Measurements from ENCODE around the gene NKD2.

The NKD2 gene

DNA sequence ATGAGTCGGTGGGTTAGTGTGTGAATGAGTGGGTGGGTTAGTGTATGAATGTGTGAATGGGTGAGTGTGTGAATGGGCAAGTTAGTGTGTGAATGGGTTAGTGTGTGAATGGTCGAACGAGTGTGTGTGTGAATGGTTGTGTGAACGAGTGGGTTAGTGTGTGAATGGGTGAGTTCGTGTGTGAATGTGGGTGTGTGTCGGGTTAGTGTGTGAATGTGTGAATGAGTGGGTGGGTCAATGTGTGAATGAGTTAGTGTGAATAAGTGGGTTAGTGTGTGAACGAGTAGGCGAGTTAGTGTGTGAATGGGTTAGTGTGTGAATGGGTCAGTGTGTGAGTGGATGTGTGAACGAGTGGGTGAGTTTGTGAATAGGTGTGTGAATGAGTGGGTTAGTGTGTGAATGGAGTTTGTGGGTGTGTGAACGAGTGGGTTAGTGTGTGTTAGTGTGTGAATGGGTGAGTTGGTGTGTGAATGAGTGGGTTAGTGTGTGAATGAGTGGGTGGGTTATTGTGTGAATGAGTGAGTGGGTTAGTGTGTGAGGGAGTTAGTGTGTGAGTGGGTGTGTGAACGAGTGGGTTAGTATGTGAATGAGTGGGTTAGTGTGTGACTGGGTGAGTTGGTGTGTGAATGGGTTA, 38.8 kb downstream of the NKD2 start:
- DNase-seq, result no peak

DNA sequence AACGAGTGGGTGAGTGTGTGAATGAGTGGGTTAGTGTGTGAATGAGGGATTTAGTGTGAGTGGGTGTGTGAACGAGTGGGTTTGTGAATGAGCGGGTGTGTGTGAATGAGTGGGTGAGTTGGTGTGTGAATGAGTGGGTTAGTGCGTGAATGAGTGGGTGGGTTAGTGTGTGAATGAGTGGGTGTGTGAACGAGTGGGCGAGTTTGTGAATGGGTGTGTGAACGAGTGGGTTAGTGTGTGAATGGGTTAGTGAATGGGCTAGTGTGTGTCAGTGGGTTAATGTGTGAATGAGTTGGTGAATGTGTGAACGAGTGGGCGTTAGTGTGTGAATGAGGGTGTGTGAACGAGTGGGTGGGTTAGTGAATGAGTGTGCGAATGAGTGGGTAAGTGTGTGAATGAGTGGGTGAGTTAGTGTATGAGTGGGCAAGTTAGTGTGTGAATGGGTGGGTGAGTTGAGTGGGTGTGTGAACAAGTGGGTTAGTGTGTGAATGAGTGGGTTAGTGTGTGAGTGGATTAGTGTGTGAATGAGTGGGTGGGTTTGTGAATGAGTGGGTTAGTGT, 39.6 kb downstream of the NKD2 start:
- DNase-seq, result no peak

DNA sequence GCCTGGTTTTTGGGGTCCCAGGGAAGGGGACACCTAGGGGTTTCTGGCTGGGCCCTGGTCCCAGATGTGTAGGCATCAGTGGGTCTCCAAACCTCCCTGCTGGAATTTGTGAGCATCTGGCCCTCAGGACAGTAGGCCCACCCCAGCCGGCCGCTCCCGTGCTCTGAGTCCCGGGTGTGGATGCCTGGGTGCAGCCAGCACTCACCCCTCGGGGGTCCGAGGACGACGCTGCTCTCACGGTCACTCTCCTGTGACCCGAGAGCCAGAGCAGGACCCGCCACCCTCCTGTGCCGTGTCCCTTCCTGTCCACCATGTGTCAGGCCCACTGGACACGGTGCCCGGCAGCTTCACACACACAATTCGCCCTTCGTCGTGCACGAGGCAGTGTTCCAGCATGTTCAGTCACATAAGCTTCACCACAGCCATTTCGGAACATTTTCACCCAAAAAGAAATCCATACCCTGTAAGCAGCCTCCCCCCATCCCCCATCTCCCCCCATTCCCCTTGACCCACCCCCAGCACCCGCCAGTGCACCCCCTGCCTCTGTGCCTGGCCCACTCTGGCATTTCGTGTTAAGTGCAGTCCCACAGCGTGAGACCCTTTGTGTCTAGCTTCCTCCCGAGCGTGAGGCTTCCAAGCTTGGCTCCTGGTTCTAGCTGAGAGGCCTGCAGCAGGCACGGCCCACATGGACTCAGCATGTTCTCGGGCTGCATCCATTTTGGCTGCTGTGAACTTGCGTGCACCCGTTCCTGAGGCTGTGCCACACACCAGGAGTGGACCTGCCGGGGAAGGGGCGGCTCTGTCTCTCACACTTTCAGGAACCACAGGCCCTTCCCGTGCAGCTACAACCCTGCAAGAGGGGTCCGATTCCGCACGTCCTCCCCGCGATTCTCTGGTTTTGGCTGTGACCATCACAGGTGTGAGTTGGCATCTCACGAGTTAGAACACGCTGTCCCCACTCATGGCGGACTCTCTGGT, 40.5 kb downstream of the NKD2 start:
- DNase-seq, result no peak

DNA sequence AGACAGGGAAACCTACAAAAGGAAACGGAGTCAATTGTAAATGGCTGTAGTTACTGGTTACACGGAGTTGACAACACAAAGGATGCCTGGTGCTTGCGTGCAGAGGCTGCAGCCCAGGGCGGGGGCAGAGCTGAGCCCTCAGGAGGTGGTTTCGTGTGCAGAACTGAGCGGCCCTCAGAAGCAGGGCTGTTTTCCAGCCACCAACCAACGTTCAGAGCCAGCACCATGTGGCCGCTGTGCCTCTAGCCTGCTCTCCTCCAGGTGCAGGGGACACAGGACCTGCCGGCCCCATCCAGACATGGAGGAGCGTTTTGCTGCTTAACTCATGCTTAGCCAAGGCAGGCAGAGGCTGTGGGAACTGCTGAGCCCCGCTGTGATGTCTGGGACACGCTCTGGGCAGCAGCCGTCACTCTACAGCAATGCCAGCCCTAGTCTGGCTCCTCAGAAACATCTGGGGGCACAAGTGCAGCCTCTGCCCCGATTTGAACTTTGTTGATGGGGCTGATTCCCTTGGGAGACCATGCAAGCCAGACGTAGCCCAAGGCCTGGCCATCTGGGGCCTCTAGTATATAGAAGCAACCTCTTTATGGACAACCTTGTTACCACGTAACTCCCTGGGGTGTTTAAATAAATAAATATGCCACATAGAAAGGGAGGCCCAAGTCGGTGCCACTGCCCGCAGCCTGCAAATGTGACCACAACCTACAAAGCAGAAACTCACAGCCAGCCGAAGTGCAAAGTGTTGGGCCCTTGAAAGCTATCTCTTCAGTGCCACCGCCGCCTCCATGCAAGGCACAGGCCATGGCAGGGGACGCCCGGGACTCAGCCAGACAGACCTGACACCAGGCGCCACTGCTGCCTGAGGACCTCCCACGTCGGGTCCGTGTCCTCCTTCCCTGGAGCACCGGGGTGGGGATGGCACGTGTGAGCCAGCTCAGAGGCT, 42.1 kb downstream of the NKD2 start:
- DNase-seq, result no peak

DNA sequence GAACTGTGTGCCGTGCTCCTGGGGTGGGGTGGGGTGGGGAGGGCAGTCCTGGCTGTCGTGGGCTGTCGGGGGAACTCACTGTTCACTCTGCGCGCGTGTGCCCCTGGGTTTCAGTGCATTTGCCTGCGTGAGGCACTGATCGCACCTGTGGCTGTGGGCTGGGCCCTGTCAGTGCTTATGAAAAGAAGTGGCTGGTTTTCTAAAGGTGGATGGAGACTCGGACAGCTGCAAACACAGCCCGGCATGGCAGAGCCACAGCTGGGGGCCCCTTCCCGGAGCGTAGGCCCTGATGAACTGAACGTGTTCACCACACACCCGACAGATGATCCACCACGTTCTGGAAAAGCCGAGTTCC, 42.7 kb downstream of the NKD2 start:
- no peak for DNase-seq

DNA sequence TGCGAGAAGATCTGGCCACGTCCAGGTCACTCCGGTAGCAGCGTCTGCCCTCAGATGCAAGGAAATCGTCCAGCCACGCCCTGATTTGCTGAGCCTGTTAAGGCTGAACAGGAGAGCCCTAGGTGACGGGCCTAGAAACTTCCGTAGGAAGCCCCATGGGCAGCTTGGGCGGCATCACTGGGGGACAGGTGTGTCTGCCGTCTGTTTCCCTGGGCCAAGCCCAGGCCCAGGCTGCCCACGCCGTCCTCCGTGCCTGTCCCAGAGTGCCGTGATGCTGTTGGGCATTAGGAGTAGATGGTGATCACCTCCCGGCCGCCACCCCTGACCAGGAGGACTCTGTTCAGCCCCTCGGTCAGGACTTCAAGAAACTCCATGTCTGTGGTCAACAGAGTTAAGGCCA, 43.5 kb downstream of the NKD2 start:
- no peak for DNase-seq

DNA sequence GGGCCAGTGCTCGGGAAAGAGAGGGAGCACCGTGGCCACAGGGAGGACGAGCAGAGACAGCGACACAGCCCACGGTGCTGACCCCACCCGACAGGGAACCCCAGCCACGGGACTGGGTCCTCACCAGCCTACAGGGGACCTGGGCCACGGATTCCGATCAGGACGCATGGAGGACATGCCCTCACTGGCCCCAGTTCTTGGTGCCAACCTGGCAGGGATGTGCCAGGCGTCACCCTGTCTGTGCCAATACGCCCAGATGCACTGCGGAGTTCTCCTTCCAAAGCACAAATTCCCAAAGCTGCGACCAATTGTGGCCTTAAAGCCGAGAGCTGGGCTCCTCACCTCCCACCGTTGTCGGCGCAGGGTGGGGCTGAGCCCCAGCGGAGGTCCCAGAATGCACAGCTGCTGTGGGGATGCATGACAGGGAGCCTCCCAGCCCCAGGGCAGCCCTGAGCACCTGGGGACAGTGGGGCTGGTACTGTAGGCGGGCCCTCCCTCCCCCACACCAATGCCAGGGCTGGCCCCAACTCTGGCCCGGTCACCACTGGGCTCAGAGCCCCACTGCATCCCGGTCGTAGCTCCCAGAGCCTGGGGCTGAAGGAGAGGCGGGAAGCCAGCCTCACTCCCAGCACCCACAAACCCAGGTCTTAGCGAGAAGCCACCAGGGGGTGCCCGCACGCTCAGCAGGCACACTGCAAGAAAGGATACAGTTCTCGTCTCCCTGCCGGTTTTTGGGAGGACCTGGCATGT, 44.2 kb downstream of the NKD2 start:
- no peak for DNase-seq

DNA sequence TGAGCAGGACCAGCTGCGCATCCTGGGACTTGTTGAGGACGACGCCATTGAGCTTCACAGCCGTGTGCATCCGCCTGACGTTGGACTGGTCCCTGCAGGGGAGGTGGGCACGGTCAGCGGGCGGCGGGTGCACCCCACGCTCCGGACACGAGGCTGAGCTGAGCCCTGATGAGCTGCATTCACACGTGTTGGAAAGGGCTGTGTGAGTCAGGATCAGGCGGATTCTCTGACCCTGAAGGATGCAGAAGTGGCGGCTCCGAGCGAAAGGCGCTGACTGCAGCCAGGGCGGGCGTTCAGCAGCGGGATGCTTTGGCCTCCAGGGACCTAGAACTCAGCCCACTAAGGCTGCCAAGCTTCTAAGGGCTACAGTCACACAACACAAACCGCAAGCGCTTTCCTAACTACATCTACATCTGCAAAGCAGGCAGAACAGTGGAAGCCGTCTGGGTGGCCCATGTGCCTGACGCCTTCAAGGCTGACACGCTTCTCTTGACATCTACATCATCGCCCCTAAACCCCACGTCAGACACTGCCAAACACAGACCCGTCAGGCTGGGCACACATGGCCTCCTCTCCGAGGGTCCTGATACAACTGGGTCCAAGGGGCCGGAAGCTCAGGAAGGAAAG, 44.9 kb downstream of the NKD2 start:
- no peak for DNase-seq

DNA sequence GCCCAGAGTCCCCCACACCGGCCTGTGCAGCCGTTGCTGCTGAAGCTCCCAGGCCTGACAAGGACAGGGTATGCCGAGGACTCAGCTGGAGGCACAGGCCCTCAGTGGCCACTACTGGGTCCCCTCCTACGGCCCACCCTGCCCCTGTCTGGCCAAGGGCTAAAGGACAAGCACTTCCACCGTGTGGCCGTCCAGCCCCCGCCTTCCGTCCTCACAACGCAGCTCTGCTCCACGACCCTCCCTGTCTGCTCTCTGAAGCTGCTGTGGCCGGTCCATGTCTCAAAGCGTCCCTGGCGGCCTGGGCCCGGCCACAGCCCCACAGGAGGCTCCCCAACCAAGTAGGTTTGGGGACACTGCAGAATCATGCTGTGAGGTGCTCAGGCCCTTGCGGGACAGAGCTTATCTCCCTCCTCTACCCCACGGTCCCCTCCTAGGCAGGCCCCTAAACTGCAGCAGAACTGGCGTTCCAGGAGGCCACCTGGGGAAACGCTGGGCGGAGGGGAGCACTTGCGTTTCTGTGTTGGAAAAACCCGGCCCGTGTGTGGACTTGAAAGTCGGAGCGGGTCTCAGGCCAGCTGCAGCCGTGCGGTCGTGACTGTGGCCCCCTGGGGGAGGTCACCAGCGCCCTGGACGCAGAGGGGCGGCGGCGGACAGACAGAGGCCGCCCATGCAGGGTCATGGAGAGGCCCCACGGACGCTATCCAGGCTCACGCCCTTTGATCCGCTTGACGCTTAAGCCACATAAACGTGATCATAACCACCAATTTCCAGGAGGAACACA, 45.6 kb downstream of the NKD2 start:
- DNase-seq, result no peak

DNA sequence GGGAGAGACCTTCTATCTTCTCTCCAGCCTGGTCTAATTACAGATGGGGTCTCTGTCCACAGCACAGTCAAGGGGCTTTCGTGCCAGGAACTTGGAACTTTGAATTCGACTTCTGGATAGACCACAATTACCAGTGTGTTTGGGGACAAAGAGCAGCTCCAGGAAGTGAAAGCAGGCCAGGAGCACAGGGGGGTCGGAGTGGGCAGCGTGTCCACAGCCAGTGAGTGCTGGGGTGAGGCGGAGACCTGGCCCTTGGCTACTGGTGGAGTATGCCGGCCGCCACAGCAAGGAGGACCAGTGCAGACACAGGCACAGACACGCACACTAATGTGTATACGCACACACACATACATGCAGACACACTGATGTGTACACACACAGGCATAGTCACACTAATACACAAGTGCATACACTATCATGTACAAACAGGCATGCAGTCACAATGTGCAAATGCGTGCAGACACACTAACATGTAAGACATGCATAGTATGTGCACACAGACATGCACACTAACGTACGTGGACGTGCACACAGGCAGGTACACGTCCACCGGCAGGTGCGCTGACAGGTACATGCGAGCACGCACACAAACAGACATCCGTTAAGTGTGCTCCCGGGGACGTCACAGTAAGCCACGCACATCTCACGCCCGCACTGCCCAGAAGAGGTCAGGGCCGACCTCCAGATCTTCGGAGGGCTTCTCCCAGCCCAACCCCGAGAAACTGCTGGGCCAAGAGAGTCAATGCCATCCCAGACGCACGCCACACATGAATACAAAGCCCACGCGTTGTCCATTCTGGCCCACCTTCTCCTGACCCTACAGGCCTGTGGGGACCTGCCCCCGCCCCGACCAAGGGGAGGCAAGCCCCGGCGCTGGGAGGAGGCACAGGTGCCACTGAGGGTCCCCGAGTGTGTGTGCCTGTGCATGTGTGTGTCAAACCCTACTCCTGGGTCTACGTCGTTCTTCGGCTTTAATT, 46.5 kb downstream of the NKD2 start:
- no peak for DNase-seq

DNA sequence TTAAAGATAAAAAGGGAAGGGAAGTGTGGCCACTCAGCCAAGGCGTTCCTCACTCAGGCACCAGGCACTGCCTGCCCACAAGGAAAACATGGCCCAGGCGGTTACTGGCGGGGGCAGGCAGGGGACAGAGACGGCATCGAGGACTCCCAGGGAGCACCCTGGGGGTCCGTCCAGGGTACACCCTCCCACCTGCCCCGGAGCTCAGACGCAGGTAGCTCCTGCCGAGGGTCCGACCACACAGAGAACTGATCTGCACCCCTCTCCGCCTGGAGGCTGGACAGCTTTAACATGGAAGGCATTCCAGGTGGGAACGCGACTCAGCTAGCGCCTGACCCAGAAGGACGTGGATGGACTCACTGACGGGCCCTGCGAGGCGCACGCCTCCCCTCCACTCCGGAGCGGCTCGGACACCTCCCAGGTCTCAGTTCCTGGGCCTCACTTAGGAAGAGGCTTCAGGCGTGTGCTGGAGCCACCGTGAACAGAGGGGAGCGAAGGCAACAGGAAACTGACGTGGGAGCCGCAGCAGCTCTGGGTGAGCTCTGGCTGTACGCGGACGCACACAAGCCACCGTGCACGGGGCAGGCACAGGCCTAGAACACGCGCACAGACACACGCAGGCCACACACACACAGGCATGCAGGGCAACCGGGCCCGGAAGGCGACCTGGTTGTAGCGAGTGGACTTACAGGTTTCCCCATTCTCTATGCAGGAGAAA, 47.5 kb downstream of the NKD2 start:
- DNase-seq, result no peak

DNA sequence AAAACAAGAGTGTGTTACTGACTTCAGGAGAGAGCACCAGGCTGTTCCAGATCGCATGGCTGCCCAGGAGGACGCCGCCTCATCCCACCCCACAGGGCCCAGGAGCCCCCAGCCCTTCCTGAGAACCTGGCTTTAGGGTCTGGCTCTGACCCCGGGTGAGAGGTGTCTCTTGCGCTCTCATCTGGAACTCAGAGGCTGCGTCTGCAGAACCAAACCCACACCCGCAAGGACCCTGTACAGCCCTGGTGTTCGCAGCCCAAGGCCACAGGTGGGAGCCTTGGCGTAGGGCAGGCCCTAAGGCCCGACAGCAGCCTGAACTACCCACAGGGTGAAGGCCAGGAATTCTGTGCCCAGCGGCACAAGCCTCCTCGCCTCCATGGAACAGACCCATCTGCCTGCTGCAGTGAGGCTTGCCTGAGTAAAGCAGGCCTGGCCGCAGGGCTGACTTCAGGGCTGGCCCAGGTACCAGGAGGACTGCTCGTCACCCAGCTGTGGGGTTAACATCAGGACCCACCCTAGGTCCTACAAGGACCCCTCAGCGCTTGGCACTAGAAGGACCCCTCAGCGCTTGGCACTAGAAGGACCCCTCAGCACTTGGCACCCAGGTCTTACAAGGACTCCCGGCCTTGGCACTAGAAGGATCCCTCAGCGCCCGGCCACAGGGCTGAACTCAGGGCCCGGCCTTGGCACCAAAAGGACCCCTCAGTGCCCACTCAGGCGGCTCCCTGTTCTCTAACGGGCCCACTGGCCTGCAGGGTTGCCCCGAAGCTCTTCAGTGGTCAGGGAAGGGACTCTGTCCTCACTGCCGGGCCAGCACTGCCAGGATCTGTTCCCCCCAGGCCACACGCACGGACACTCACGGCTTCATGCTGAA, 48.2 kb downstream of the NKD2 start:
- no peak for DNase-seq

DNA sequence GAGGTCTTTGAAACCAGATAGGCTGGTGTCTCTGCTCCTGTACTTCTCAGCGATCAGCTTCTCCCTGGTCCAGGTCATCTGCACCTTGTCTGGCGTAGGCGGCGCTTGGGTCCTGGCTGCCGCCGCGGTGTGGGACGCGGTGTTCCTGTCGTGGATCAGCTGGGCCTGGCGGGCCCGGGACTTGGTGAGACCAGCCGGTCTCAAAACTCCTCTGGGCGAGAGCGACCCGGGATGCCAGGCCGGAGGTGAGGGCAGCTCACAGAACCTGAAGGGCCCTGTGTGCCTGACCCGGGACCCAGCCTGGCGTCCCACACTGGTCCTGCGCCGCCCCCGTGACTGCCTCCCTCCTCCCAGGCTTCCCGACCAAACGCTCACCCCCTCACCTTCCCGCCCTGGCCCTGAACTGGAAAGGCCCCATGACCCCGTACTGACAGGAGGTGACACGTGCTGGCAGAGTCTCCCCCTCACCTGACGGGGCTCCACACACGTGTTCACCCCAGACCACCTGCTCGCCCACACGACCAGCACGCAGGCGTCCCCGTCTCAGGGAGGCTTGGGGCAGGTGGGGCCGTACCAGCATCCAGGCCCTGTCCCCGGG, 49.0 kb downstream of the NKD2 start:
- no peak for DNase-seq

DNA sequence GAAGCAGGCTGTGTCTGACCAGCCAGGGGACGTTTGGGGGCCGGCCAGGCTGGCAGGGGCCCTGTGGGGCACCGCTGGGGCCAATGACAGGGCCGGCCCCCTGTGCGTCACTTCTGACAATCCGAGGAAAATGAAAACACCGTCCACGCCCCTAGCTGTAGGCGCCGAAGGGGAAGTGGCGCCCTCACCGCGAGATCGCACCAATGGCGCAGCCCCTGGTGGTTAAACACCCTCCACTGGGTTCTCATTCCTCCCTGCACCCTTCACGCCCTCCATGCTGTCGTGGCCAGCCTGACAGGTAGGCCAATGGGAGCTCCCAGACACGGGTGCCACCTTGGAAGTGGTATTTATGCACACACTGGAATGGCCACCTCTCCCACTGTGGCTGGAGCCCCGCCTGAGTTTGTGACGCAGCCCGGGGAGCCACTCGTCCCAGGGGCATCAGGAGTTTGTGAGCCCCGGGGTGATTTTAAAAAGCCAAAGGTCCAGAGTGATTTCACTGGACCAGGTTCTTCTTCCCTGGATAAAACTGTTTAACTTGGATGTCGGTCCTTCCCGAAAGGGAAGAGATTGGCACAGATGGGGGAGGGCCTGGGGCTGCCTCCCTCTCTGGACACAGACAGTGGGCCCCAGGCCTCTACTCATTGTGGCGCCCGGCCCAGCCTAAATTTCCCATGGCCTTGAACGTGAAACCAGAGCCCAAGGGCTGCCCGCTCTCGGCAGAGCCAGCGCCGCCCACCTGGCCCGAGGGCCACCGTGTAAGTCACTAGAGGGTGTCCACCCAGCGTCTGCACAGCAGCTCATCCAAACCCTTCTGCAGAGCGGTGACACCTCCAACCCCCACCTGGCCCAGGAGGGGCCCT, 49.7 kb downstream of the NKD2 start:
- no peak for DNase-seq

DNA sequence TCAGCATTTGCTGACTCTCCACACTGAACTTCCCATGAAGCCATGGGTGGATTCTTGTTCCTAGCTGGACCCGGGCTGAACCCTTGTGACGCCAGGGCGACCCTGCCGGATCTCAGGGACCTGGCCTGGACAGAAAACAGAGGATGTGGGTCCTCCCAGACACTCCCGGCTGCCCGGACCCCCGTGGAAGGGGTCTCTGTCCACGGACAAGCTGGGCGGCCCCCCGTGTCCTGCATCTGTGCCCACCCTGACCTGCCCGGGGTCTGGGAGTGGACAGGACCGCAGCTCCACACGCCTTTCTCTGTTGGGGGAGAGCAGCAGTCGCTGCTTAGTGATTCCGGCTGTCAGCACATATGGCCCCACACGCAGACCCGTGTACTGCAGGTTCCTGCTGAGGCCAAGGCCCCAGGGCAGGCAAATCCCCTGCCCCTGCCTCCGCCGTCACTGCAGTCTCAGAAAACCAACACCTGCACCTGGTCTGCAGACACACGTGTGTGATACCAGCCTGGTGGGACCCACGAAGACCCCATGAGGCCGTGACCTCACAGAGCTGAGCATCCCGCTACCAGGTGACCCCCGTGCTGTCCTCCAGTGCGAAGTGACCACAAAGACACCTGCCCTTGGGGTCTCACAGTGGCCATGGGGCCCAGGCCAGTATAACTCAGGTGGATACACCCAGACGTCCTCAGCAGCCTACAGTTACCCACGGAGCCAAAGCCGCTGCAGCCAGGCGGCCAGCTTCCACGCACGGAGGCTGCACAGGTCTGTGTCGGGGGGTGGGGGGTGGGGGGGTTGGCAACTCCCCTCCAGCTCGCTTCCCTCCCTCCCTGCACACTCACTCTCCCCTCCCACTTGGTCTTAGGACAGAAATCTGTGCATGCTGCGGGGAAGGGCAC, 50.6 kb downstream of the NKD2 start:
- no peak for DNase-seq
